ENCODE measurements around the gene ZBTB7B. TPM values are rescaled to one million over a fixed set of nuclear protein-coding genes. Genes with fewer than 3 reads are reported as not detected.

ZBTB7B gene
- total RNA-seq, 3 donors from 2014 or later = 45.6 to 82.5 (median 53.4) TPM

DNA sequence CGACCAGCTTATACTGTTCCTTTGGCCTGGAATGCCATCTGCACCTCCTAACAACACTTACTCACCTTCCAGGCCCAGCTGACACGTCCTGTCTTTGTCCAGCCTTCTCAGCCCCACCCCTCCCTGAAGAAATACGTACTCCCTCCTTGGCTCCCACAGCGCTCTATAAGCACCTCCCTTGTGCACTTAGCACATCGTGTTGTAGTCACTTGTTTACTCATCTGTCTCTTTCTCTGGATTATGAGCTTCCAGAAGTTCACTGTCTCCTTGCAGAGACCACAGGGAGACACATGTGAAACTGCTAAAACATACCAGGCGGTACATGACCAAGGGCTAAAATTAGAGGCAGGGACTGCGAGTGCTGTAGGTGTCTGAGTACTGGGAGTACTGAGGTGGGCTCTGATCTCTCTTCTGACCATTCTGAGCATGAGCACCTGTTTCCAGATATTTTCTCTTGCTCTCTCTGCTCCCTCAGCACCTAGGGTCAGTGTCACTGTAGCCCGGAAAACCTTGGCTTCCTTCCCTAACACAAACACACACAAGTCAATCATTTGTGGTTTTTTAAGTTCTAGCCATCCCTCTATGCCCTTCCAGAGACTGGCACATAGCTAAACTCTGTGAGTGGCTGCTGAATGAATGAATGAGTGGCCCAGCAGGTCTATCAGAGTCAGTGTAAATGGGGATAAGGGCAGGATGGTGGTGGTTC lies 36.2 kb downstream of the ZBTB7B start:
- peak in 1 of 2 donors; percentile 82 for DNase-seq (ENCODE audit: low spot score in 2 of 2)
- H3K27me3 ChIP-seq = no peaks in the 10 kb centered on the region
- no peak for TF ChIP-seq POLR2AphosphoS5 (IDR thresholded peaks at IDR 0.05)
- TF ChIP-seq, protein P1, sequence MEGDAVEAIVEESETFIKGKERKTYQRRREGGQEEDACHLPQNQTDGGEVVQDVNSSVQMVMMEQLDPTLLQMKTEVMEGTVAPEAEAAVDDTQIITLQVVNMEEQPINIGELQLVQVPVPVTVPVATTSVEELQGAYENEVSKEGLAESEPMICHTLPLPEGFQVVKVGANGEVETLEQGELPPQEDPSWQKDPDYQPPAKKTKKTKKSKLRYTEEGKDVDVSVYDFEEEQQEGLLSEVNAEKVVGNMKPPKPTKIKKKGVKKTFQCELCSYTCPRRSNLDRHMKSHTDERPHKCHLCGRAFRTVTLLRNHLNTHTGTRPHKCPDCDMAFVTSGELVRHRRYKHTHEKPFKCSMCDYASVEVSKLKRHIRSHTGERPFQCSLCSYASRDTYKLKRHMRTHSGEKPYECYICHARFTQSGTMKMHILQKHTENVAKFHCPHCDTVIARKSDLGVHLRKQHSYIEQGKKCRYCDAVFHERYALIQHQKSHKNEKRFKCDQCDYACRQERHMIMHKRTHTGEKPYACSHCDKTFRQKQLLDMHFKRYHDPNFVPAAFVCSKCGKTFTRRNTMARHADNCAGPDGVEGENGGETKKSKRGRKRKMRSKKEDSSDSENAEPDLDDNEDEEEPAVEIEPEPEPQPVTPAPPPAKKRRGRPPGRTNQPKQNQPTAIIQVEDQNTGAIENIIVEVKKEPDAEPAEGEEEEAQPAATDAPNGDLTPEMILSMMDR (IDR thresholded peaks at IDR 0.05) = no peak
- TF ChIP-seq POLR2A (IDR thresholded peaks at IDR 0.05) = no peak
- H3K27ac ChIP-seq = peak overlapping the region; percentile 75 to 90
- no peak overlapping the region for H3K4me3 ChIP-seq
- no peaks in the 10 kb centered on the region for H3K36me3 ChIP-seq
- no peaks in the 10 kb centered on the region for H3K9me3 ChIP-seq
- intact Hi-C loops (cut with DNase I; ENCODE audit: low total_unique reads) = no loop called here
- peaks cover 0 to 8% of the 10 kb centered on the region in 2 donors for H3K4me1 ChIP-seq

DNA sequence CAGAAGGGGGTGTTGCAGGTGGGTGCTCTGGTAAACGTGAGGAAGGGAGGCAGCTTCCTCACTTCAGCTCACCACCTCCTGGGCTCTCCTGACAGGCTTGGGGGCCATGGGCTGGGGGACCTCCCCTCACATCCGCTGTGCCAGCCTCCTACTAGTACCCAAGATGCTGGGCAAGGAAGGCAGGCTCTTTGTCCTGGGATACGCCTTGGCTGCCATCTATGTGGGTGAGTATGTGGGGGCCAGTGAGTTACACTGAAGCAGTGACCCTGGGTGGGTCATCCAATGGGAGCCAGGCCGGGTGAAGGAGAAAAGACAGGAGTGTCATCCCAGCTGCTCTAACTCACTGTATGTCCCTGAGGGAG lies 36.7 kb downstream of the ZBTB7B start:
- Histone ChIP-seq H3K27me3 (no peaks in the 10 kb centered on the region), H3K4me1 (peaks cover 0 to 8% of the 10 kb centered on the region in 2 donors), H3K4me3 (no peak overlapping the region), H3K36me3 (no peaks in the 10 kb centered on the region), H3K27ac (peak overlapping the region; percentile 75 to 90), H3K9me3 (no peaks in the 10 kb centered on the region)
- no peak for TF ChIP-seq POLR2AphosphoS5 (IDR thresholded peaks at IDR 0.05)
- TF ChIP-seq, protein P1 (IDR thresholded peaks at IDR 0.05) = no peak
- TF ChIP-seq POLR2A (IDR thresholded peaks at IDR 0.05) = no peak
- intact Hi-C loops (cut with DNase I; ENCODE audit: low total_unique reads) = no loop called here
- DNase-seq (ENCODE audit: low spot score in 2 of 2) = no peak

DNA sequence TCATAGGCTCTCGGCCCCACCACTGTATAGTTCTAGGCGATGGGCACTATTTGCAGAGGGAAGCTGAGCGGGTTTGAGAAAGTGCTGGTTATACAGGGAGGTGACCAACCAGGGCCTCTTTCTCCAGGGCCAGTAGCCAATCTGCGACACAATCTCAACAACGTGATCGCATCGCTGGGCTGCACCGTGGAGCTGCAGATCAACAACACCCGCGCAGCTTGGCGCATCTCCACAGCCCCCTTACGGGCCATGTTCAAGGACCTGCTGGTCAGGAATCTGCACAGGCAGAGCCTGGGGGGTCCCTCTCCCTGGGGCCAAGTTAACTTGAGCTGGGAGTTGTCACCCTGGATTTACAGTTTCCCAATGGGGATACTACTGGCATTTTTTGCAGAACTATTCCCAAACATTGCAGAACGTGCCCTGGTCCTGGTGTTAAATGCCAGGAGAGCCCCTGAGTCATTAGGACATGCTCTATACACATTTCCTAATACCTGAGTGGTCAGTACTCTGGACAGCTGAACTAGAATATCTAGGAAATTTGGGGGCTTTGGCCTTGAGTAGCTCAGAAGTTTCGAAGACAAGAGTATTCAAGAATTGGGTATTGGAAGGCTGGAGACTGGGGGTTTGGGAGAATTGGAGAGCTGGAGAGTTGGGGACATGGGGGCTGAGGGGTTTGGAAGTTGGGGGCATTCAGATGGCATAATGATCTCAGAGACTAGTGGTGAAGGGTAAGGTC lies 37.9 kb downstream of the ZBTB7B start:
- no peaks in the 10 kb centered on the region for H3K9me3 ChIP-seq
- H3K36me3 ChIP-seq = no peaks in the 10 kb centered on the region
- no peak overlapping the region for H3K27ac ChIP-seq
- no peak overlapping the region for H3K4me3 ChIP-seq
- peaks cover 8 to 12% of the 10 kb centered on the region in 2 donors for H3K4me1 ChIP-seq
- TF ChIP-seq, protein P1 (IDR thresholded peaks at IDR 0.05) = no peak
- no peak for TF ChIP-seq POLR2AphosphoS5 (IDR thresholded peaks at IDR 0.05)
- intact Hi-C loops (cut with DNase I; ENCODE audit: low total_unique reads) = no loop called here
- H3K27me3 ChIP-seq = no peaks in the 10 kb centered on the region
- DNase-seq (ENCODE audit: low spot score in 2 of 2) = no peak

DNA sequence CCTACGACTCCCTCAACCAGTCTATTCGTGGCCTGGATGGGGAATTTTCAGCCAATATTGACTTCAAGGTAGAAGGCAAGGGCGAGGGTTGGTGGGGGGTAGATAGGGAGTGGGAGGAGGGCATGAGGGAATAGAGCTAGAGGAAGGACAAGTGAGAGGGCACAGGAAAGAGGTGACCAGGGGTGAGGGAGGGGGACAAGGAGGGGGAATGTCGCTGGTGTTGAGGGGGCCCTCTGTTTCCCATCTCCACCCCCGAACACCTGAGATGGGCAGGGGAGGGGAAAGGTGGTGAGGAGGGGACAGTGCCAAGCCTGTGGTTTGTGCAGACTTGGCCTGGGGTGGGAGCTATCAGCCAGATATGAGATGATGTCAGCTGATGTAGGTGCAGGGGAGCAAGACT lies 40.2 kb downstream of the ZBTB7B start:
- no peak overlapping the region for H3K27ac ChIP-seq
- no peaks in the 10 kb centered on the region for H3K9me3 ChIP-seq

More for the DNA sequence above, 40.2 kb downstream of the ZBTB7B start:
- intact Hi-C loops (cut with DNase I; ENCODE audit: low total_unique reads) = no loop called here
- H3K4me3 ChIP-seq = no peak overlapping the region
- DNase-seq (ENCODE audit: low spot score in 2 of 2) = no peak
- H3K27me3 ChIP-seq = no peaks in the 10 kb centered on the region
- TF ChIP-seq, protein P1 (IDR thresholded peaks at IDR 0.05) = no peak
- TF ChIP-seq POLR2A (IDR thresholded peaks at IDR 0.05) (no peak), POLR2AphosphoS5 (IDR thresholded peaks at IDR 0.05) (no peak)
- no peaks in the 10 kb centered on the region for H3K36me3 ChIP-seq
- peaks cover 8 to 12% of the 10 kb centered on the region in 2 donors for H3K4me1 ChIP-seq
